Activated CD4-positive, CD25-positive, alpha-beta regulatory T cell (primary cell): ENCODE measurements around the gene JAKMIP3.

Experiments used
- DNase-seq, 4 experiments: peaks; one replicate each; lab custom pipeline; 2025; lab: John Stamatoyannopoulos, UW

The JAKMIP3 gene

DNA sequence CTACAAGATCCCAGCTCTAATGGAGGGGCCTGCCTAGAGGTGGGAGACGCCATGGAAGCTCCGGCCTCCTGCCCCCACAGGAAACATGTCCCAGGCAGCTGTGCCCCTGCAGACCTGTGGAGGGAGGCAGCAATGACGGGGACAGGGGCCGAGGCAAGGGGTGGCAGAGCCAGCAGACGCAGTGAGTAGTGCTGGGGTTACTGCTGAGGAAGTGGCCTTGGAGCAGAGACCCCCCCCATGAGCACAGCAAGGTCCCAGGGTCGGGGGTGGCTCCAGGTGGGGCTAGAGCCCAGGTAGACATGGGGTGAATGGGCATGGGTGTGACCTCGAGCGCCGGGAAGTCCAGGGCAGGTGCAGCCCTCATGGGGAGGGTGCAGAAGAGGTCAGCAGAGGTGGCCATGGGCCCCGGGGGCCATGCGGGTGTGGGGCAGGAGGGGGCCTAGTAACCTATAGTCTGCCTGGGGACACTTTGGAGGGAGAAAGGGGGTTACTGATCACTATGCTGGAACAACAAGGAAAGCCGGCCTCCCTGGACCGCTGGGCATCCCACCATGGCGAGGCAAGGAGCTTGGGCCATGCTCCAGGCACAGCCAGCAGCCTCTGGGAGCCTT is 45.5 kb downstream of the JAKMIP3 start:
- DNase-seq, result no peak

DNA sequence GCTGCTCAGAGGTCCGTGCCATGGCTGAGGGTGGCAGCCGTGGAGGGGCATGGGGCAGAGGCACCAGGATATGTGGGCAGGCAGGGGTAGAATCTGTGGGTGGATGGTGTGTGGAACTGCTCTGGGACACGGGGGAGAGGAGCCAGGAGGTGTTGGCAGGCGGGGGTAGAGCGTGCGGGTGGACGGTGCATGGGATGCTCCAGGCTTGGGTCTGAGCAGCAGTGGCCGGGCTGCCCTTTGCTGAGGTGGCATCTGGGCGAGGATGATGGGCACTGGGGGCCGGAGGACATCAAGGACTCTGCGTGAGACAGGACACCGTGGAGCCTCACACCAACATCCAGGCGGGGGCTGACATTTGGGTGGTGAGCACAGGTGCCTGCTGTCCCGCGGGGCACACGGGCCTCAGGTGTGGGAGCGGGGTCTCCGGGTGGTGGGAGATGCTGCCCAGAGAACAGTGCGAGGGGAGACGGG is 46.2 kb downstream of the JAKMIP3 start:
- no peak for DNase-seq

DNA sequence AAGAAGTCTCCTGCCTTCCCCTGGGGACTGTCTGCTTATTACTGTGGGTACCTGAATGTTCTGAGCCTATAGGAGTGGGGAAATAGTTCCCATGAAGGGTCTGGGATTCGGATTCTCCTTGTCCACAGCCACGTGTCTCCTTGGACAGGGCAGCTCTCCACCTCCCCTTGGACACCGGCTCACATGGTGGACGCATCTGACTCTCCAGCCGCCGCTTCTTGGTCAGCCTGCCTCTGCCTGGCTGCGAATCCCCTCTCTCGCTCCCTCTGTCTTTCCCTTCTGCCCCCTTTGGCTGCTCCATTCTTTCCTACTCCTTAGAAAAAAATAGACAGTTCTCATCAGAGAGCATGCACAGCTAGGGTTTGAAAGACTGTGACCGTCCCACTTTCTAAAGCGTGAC is 46.9 kb downstream of the JAKMIP3 start:
- DNase-seq, result no peak

DNA sequence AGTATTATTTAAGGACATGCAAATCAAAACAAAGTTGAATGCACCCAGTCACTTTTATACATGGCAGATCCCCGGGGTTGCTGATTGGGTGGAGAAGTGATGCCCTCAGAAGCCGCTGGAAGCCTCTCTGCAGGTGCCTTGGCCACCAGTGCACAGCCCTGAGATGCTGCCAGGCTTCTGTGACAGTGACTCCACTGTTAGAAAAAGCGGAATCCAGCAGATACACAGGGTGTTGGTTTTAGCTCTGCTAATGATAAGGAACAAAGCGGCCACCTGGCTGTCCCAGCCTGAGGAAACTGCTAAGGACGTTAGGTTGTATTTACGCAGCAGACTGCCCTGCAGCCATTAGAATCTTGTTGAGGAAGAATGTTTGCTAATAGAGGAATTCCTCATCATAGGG is 47.5 kb downstream of the JAKMIP3 start:
- no peak for DNase-seq

DNA sequence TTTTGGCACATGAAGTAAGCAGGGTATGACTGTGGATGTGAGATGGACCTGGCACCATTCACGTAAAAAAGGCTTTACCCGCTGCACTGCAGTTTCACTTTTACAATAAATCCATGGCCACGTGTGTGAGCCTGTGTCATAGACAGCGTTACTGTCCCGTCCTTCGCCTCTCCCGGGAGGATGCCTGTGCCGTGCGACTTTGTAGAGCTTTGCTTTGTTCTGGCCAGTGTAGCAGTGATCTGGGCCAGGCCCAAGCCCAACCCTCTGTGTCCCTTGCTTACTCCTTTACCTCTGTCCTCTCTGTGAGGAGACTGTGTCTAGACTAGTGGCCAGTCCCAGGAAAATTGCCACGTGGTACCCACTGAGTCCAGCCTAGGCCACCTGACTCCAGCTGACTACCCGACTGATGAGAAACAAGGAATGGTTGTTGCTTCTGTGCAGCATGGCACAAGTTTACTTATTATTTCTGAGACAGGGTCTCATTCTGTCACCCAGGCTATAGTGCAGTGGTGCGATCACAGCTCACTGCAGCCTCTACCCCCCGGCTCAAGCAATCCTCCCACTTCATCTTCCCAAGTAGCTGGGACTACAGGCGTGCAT is 48.1 kb downstream of the JAKMIP3 start:
- no peak for DNase-seq

DNA sequence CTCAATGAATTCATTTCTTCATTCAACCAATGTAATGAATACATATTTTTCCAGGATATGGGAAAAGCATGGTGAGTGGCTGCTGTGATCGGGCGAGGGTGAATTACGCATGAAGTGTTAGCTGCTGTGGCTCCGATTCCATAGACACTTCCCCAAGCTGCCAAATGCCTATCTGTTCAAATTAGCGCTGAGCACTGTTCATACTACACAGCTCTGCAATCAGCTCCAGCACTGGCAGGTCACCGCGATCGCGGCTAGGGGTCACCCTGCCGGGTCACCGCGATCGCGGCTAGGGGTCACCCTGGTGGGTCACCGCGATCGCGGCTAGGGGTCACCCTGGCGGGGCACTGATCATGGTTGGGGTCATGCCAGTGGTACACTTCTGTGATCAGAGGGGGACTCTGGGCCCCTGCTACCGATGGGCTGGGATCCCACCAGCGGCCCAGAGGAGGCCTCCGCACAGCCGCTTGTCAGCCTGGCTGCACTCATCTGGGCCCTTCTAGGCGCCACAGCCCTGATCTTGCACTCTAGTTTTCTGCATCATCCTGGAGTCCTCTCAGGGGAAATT is 49.3 kb downstream of the JAKMIP3 start:
- DNase-seq, result no peak
